ENCODE measurements around the gene TRMU. TPM values are rescaled to one million over a fixed set of nuclear protein-coding genes. Genes with fewer than 3 reads are reported as not detected.

The TRMU gene
- total RNA-seq, 6 donors from 2014 or later: 30.7 to 77.5 (median 35.8) TPM

DNA sequence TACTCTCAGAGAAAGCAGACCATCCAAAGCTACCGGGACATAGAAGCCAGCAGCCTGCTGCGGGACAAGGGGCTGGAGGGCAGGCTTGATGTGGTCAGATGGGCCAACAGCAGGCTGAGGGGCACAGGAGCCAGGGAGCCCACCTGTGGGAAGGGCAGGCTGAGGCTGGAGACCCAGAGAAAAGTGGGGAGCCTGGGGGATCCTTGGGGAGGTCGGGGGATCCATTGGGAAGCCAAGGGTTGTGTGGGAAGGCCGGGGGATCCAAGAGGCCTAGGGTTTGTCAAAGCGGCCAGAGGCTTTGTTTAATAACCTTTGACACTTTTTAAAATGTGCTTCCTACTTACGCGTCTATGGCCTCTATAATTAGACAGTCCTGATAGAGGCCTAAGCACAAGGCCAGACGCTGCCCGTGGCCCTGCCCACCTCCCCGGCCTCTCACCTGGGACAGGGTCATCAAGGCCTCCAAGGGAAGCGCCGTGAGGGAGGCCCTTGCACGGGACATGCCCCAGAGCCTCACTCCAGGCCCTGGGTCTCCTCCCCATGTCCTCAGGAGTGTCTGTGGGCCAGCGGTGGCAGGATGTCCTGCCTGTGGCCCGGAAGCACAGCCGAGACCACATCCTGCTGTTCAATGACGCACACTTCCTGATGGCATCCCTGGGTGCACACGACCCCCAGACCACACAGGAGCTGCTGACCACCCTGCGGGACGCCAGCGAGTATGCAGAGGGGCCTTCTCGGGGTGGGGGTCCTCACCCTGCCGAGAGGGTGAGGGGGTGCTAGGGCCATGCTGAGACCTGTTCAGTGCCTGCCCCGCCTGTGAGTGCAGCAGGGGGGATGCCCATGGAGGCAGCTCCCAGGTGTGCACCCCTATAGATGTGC is 47.4 kb upstream of the TRMU start:
- Histone ChIP-seq H3K4me3 (peak overlapping the region in 3 of 4 donors; percentile 19 to 40 (median 21)), H3K27me3 (no peaks in the 10 kb centered on the region), H3K9me3 (no peaks in the 10 kb centered on the region), H3K4me1 (peaks cover 12 to 22% (median 18%) of the 10 kb centered on the region in 4 donors), H3K36me3 (peaks cover 8 to 90% (median 62%) of the 10 kb centered on the region in 4 donors), H3K27ac (peak overlapping the region; percentile 69 to 87 (median 76))
- peak; percentile 57 to 75 for ATAC-seq (ENCODE audit: low FRiP score in 2 of 2)
- no peak for TF ChIP-seq EP300 (IDR thresholded peaks at IDR 0.05)
- TF ChIP-seq, protein P1, sequence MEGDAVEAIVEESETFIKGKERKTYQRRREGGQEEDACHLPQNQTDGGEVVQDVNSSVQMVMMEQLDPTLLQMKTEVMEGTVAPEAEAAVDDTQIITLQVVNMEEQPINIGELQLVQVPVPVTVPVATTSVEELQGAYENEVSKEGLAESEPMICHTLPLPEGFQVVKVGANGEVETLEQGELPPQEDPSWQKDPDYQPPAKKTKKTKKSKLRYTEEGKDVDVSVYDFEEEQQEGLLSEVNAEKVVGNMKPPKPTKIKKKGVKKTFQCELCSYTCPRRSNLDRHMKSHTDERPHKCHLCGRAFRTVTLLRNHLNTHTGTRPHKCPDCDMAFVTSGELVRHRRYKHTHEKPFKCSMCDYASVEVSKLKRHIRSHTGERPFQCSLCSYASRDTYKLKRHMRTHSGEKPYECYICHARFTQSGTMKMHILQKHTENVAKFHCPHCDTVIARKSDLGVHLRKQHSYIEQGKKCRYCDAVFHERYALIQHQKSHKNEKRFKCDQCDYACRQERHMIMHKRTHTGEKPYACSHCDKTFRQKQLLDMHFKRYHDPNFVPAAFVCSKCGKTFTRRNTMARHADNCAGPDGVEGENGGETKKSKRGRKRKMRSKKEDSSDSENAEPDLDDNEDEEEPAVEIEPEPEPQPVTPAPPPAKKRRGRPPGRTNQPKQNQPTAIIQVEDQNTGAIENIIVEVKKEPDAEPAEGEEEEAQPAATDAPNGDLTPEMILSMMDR (IDR thresholded peaks at IDR 0.05): no peak
- peak; percentile 45 to 83 for TF ChIP-seq POLR2AphosphoS5 (IDR thresholded peaks at IDR 0.05)
- TF ChIP-seq POLR2A (IDR thresholded peaks at IDR 0.05): no peak
- peak; percentile 60 to 79 for DNase-seq
- WGBS, 2 donors: 51 to 59% methylated on average over 13 to 21 of the region's 24 CpGs

DNA sequence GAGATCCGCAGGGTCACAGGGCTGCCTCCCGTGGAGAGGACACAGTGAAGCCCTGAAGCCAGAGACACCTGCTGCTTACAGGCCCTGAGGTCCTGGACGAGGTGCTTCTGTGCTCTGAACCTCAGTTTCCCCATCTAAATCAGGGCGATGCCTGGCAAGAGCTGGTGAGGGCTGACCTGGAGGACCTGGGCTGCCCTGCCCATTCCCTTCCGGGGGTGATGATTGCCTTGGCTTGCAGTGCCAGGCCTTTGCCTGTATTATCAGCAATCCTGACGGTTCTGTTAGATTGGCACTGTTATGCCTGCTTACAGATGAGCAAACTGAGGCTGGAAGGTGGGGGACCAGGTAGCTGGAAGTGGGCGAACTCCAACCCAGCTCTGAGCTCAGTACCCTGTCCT is 46.7 kb upstream of the TRMU start:
- DNase-seq: no peak
- TF ChIP-seq, protein P1 (IDR thresholded peaks at IDR 0.05): no peak
- H3K36me3 ChIP-seq: peaks cover 8 to 86% (median 58%) of the 10 kb centered on the region in 4 donors
- no peak for ATAC-seq (ENCODE audit: low FRiP score in 2 of 2)
- H3K9me3 ChIP-seq: no peaks in the 10 kb centered on the region
- H3K4me3 ChIP-seq: no peak overlapping the region
- H3K27ac ChIP-seq: peak overlapping the region; percentile 69 to 87 (median 76)
- peaks cover 14 to 23% (median 18%) of the 10 kb centered on the region in 4 donors for H3K4me1 ChIP-seq
- 67 to 88% methylated on average over 1 to 7 of the region's 7 CpGs for WGBS, 2 donors
- no peaks in the 10 kb centered on the region for H3K27me3 ChIP-seq

DNA sequence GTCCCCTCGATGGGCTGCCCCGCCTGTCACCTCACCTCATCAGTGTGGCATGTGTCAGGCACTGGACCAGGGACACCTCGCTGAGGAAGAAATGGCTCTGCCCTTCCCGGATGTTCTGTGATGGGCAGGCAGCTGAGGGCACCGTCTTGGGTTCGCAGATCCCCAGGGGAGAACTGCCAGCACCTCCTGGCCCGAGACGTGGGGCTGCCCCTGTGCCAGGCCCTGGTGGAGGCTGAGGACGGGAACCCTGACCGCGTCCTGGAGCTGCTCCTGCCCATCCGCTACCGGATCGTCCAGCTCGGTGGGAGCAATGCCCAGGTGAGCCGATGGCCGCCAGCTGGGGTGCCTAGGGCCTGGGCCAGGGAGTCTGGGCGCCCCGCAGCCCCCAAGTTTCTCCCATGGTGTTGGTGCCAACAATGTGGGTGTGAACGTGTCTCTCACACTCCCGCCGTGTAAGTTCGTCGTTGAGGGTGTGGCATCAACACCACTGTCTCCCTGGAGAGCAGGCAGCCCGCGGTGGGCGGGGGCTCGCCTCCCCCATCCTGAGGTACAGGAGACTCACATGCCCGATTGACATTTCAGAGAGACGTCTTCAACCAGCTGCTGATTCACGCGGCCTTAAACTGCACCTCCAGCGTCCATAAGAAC is 46.1 kb upstream of the TRMU start:
- no peak overlapping the region for H3K4me3 ChIP-seq
- H3K9me3 ChIP-seq: no peaks in the 10 kb centered on the region
- DNase-seq (peak in 1 of 2 donors; percentile 80), ATAC-seq (ENCODE audit: low FRiP score in 2 of 2) (no peak)
- peaks cover 15 to 24% (median 18%) of the 10 kb centered on the region in 4 donors for H3K4me1 ChIP-seq
- WGBS, 2 donors: 92 to 94% methylated on average over 9 to 32 of the region's 33 CpGs
- TF ChIP-seq EP300 (IDR thresholded peaks at IDR 0.05): no peak
- no peak for TF ChIP-seq POLR2A (IDR thresholded peaks at IDR 0.05)
- TF ChIP-seq POLR2AphosphoS5 (IDR thresholded peaks at IDR 0.05): no peak
- H3K27me3 ChIP-seq: no peaks in the 10 kb centered on the region
- H3K27ac ChIP-seq: peak overlapping the region in 3 of 4 donors; percentile 69 to 80 (median 71)
- H3K36me3 ChIP-seq: peaks cover 8 to 81% (median 54%) of the 10 kb centered on the region in 4 donors

GRCh38 chr22:46290121-46290842 is 45.2 kb upstream of the TRMU start:
- 92 to 94% methylated on average over 17 of the region's 17 CpGs for WGBS, 2 donors
- Histone ChIP-seq H3K27ac (no peak overlapping the region), H3K4me1 (peaks cover 15 to 25% (median 18%) of the 10 kb centered on the region in 4 donors), H3K27me3 (no peaks in the 10 kb centered on the region), H3K9me3 (no peaks in the 10 kb centered on the region), H3K36me3 (peaks cover 7 to 73% (median 45%) of the 10 kb centered on the region in 4 donors), H3K4me3 (no peak overlapping the region)
- ATAC-seq (ENCODE audit: low FRiP score in 2 of 2): no peak
- TF ChIP-seq EP300 (IDR thresholded peaks at IDR 0.05): no peak
- TF ChIP-seq POLR2AphosphoS5 (IDR thresholded peaks at IDR 0.05): no peak
- TF ChIP-seq POLR2A (IDR thresholded peaks at IDR 0.05): no peak
- no peak for DNase-seq

DNA sequence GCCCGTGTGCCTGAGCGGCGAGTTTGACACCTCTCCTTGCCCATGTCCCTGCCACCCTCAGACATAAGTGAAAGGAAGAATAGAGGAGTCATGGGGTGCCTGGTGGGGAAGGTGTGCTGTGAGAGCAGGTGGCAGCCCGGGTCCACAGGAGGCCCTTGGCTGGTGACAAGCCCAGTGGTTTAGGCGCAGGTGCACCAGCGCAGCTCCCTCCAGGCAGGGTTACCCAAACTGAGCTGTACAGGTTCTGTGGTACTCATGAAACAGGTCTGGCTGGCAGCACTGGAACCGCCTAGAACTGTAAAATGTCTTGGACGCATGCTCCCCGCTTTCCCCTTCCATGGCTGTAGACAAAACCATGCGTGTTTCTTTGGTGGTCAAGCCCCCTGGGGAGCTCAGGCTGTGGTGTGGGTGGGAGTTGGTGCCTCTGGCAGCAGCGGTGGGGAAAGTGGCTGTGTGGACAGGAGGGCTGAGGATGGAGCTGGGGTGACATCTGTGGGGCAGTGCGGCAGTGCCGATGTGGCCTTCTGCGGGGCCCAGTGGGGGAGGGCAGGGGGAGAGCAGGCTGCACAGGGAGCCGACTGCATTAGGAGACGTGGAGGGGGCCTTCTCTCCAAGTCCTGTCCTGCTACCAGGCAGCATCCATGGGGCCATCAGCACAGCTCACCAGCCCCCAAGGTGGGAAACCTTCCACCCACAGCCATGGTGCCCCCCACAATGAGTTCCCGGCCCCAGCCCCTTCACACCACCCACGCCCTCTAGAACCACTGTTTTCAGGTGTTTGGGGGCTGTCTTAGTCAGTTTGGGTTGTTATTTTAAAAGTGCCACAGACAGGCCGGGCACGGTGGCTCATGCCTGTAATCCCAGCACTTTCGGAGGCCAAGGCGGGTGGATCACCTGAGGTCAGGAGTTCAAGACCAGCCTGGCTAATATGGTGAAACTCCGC is 44.4 kb upstream of the TRMU start:
- no peak for DNase-seq

More for the DNA sequence above, 44.4 kb upstream of the TRMU start:
- H3K27me3 ChIP-seq: no peaks in the 10 kb centered on the region
- no peak overlapping the region for H3K4me3 ChIP-seq
- H3K27ac ChIP-seq: no peak overlapping the region
- peaks cover 22 to 34% (median 25%) of the 10 kb centered on the region in 4 donors for H3K4me1 ChIP-seq
- no peaks in the 10 kb centered on the region for H3K9me3 ChIP-seq
- no peak for ATAC-seq (ENCODE audit: low FRiP score in 2 of 2)
- TF ChIP-seq POLR2AphosphoS5 (IDR thresholded peaks at IDR 0.05): no peak
- TF ChIP-seq POLR2A (IDR thresholded peaks at IDR 0.05): no peak
- TF ChIP-seq, protein P1 (IDR thresholded peaks at IDR 0.05): no peak
- TF ChIP-seq EP300 (IDR thresholded peaks at IDR 0.05): no peak
- 90 to 94% methylated on average over 17 to 22 of the region's 23 CpGs for WGBS, 2 donors
- H3K36me3 ChIP-seq: peaks cover 4 to 66% (median 37%) of the 10 kb centered on the region in 4 donors
